ENCODE data around the gene MEI1. TPM values are rescaled to one million over a fixed set of nuclear protein-coding genes. Genes with fewer than 3 reads are reported as not detected.

Gene MEI1
- total and polyA plus RNA-seq, 3 donors from 2014 or later, result 43.5 to 103 (median 47.6) TPM

DNA sequence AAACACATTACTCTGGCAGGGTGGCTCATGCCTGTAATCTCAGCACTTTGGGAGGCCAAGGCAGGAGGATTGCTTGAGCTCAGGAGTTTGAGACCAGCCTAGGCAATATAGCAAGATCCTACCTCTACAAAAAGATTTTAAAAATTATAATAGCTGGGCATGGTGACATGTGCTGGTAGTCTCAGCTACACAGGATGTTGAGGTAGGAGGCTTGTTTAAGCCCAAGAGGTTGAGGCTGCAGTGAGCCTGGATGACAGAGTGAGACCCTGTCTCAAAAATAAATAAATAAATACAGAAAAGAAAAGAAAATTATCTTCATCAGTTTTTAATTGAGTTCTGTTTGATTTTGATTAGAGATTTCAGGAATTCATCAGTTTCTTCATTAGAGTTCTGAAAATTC, 106.3 kb downstream of the MEI1 start:
- no peaks in the 10 kb centered on the region for H3K9me3 ChIP-seq

DNA sequence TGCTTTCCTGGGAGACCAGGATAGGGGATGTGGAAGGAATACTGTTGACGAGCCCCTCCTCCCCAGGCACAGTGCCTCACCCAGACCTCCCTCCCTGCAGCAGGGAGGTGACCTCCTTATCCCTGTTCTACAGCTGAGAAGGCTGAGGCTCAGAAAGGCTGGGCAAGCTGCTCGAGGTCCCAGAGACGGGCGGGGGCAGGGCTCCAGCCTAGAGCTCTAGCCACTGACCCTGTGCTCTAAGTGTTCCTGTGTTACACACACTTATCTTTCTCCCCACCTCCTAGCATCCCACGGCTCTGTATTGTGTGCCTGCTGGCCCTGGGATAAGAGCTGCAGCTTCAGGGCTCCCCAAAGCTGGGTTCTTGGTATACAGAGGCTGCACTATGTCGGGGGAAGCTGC, 109.1 kb downstream of the MEI1 start:
- TF ChIP-seq POLR2A (IDR thresholded peaks at IDR 0.05), result no peak
- TF ChIP-seq, protein P1, sequence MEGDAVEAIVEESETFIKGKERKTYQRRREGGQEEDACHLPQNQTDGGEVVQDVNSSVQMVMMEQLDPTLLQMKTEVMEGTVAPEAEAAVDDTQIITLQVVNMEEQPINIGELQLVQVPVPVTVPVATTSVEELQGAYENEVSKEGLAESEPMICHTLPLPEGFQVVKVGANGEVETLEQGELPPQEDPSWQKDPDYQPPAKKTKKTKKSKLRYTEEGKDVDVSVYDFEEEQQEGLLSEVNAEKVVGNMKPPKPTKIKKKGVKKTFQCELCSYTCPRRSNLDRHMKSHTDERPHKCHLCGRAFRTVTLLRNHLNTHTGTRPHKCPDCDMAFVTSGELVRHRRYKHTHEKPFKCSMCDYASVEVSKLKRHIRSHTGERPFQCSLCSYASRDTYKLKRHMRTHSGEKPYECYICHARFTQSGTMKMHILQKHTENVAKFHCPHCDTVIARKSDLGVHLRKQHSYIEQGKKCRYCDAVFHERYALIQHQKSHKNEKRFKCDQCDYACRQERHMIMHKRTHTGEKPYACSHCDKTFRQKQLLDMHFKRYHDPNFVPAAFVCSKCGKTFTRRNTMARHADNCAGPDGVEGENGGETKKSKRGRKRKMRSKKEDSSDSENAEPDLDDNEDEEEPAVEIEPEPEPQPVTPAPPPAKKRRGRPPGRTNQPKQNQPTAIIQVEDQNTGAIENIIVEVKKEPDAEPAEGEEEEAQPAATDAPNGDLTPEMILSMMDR (IDR thresholded peaks at IDR 0.05), result no peak
- 70 to 71% methylated on average over 6 of the region's 6 CpGs for WGBS, 2 donors
- DNase-seq, result no peak
- Histone ChIP-seq H3K27ac (no peak overlapping the region), H3K9me3 (no peaks in the 10 kb centered on the region), H3K4me3 (no peak overlapping the region), H3K4me1 (no peaks in the 10 kb centered on the region), H3K27me3 (no peaks in the 10 kb centered on the region), H3K36me3 (ENCODE audit: low read depth, missing control alignments) (no peaks in the 10 kb centered on the region)
- intact Hi-C loops (cut with DNase I; ENCODE audit: low total_unique reads), result no loop called here

More for the DNA sequence above, 106.3 kb downstream of the MEI1 start:
- no peak for DNase-seq
- Histone ChIP-seq H3K4me1 (peaks cover 5% of the 10 kb centered on the region), H3K4me3 (no peak overlapping the region), H3K36me3 (ENCODE audit: low read depth, missing control alignments) (no peaks in the 10 kb centered on the region), H3K27me3 (no peaks in the 10 kb centered on the region), H3K27ac (no peak overlapping the region)
- intact Hi-C loops (cut with DNase I; ENCODE audit: low total_unique reads), result no loop called here
- no peak for TF ChIP-seq POLR2A (IDR thresholded peaks at IDR 0.05)
- TF ChIP-seq, protein P1 (IDR thresholded peaks at IDR 0.05), result no peak

DNA sequence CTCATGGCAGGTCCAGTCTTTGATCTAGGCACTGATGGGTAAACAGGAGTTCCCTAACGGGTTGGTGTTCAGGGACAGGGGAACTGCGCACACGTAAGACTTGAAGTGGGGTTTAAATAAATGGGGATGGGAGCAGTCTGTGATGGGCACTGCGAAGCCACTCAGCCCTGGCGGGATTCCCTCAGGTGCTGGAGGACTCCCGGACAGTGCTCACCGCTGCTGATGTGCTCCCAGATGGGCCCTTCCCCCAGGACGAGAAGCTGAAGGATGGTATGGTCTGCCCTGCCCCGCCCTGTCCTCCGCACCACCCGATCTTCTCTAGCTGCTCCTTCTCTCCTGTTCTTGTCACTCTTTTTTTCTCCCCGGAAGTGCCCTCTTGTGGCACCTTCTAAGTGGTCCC, 110.7 kb downstream of the MEI1 start:
- H3K36me3 ChIP-seq (ENCODE audit: low read depth, missing control alignments), result no peaks in the 10 kb centered on the region
- no peaks in the 10 kb centered on the region for H3K27me3 ChIP-seq
- H3K9me3 ChIP-seq, result no peaks in the 10 kb centered on the region
- intact Hi-C loops (cut with DNase I; ENCODE audit: low total_unique reads), result no loop called here
- no peak for DNase-seq
- H3K27ac ChIP-seq, result no peak overlapping the region
- TF ChIP-seq, protein P1 (IDR thresholded peaks at IDR 0.05), result no peak
- no peak for TF ChIP-seq POLR2A (IDR thresholded peaks at IDR 0.05)
- no peaks in the 10 kb centered on the region for H3K4me1 ChIP-seq
- 89 to 92% methylated on average over 12 of the region's 12 CpGs for WGBS, 2 donors
- H3K4me3 ChIP-seq, result no peak overlapping the region

- Histone ChIP-seq H3K4me3 (no peak overlapping the region), H3K27ac (no peak overlapping the region), H3K4me1 (no peaks in the 10 kb centered on the region), H3K9me3 (no peaks in the 10 kb centered on the region), H3K27me3 (no peaks in the 10 kb centered on the region), H3K36me3 (ENCODE audit: low read depth, missing control alignments) (no peaks in the 10 kb centered on the region)
- intact Hi-C loops (cut with DNase I; ENCODE audit: low total_unique reads), result no loop called here
- 88 to 97% methylated on average over 6 to 16 of the region's 16 CpGs for WGBS, 2 donors
- TF ChIP-seq POLR2A (IDR thresholded peaks at IDR 0.05), result no peak
- TF ChIP-seq, protein P1 (IDR thresholded peaks at IDR 0.05), result no peak
- no peak for DNase-seq
Measured at GRCh38 chr22:41812805-41813545, 113.7 kb downstream of the MEI1 start.

Measured in testis (tissue), 3 donors.